ENCODE data around the gene MTA1. TPM values are rescaled to one million over a fixed set of nuclear protein-coding genes. Genes with fewer than 3 reads are reported as not detected.

Gene MTA1
- total RNA-seq, 2 experiments from 2014 or later = 109 to 127 TPM

- Mint-ChIP-seq H3K27ac (no peak overlapping the region), H3K36me3 (ENCODE audit: low read depth) (no peaks in the 10 kb centered on the region), H3K27me3 (ENCODE audit: low read depth) (peaks cover 34% of the 10 kb centered on the region), H3K9me3 (ENCODE audit: insufficient read depth) (no peaks in the 10 kb centered on the region), H3K4me1 (ENCODE audit: low read depth) (peaks cover 17% of the 10 kb centered on the region), H3K4me3 (no peak overlapping the region)
- no peak for ATAC-seq
- no peak for DNase-seq
- CTCF ChIA-PET = interaction anchor here (1.0 to 2.0 kb wide), 2 partner anchors 42 to 77 kb away, joined by 3 to 8 read pairs; no protein-coding TSS in a partner anchor
- POLR2A ChIA-PET = interaction anchor here (1.1 kb wide), 1 partner anchor 77 kb away, joined by 3 read pairs; no protein-coding TSS in a partner anchor
Observed at GRCh38 chr14:105411985-105412770, 7.4 kb upstream of the MTA1 start.

- Mint-ChIP-seq H3K27me3 (ENCODE audit: low read depth) (peaks cover 34% of the 10 kb centered on the region), H3K4me1 (ENCODE audit: low read depth) (peaks cover 17% of the 10 kb centered on the region), H3K9me3 (ENCODE audit: insufficient read depth) (no peaks in the 10 kb centered on the region), H3K4me3 (no peak overlapping the region), H3K36me3 (ENCODE audit: low read depth) (no peaks in the 10 kb centered on the region), H3K27ac (no peak overlapping the region)
- POLR2A ChIA-PET = interaction anchor here (1.1 kb wide), 1 partner anchor 77 kb away, joined by 3 read pairs; no protein-coding TSS in a partner anchor
- no peak for DNase-seq
- CTCF ChIA-PET = interaction anchor here (1.4 to 2.0 kb wide), 2 partner anchors 9 to 42 kb away, joined by 7 to 8 read pairs; no protein-coding TSS in a partner anchor
- ATAC-seq = no peak
Observed at GRCh38 chr14:105412771-105413543, 6.7 kb upstream of the MTA1 start.

- no peak for ATAC-seq
Observed at GRCh38 chr14:105413544-105413886, 6.1 kb upstream of the MTA1 start.

GRCh38 chr14:105414456-105415371 lies 4.9 kb upstream of the MTA1 start:
- Mint-ChIP-seq H3K4me3 (peak overlapping the region; percentile 58), H3K36me3 (ENCODE audit: low read depth) (no peaks in the 10 kb centered on the region), H3K4me1 (ENCODE audit: low read depth) (peaks cover 23% of the 10 kb centered on the region), H3K9me3 (ENCODE audit: insufficient read depth) (no peaks in the 10 kb centered on the region), H3K27ac (peak overlapping the region; percentile 25), H3K27me3 (ENCODE audit: low read depth) (peaks cover 27% of the 10 kb centered on the region)
- DNase-seq (peak; percentile 62), ATAC-seq (peak; percentile 81)
- POLR2A ChIA-PET = no interaction called here
- CTCF ChIA-PET = interaction anchor here (0.9 to 2.0 kb wide), 6 partner anchors 10 to 75 kb away, joined by 4 to 10 read pairs (median 5); no protein-coding TSS in a partner anchor

More at GRCh38 chr14:105413544-105413886, 6.1 kb upstream of the MTA1 start:
- Mint-ChIP-seq H3K27me3 (ENCODE audit: low read depth) (peaks cover 34% of the 10 kb centered on the region), H3K4me3 (no peak overlapping the region), H3K27ac (no peak overlapping the region), H3K4me1 (ENCODE audit: low read depth) (peaks cover 17% of the 10 kb centered on the region), H3K36me3 (ENCODE audit: low read depth) (no peaks in the 10 kb centered on the region), H3K9me3 (ENCODE audit: insufficient read depth) (no peaks in the 10 kb centered on the region)
- ChIA-PET POLR2A (interaction anchor here (1.1 kb wide), 1 partner anchor 76 kb away, joined by 3 read pairs; no protein-coding TSS in a partner anchor), CTCF (interaction anchor here (1.4 to 2.0 kb wide), 2 partner anchors 10 to 43 kb away, joined by 7 to 8 read pairs; no protein-coding TSS in a partner anchor)
- DNase-seq = no peak

- Mint-ChIP-seq H3K4me3 (peak overlapping the region; percentile 58), H3K27me3 (ENCODE audit: low read depth) (peaks cover 17% of the 10 kb centered on the region), H3K4me1 (ENCODE audit: low read depth) (peaks cover 24% of the 10 kb centered on the region), H3K9me3 (ENCODE audit: insufficient read depth) (no peaks in the 10 kb centered on the region), H3K36me3 (ENCODE audit: low read depth) (no peaks in the 10 kb centered on the region), H3K27ac (no peak overlapping the region)
- no peak for DNase-seq
- ATAC-seq = no peak
- ChIA-PET CTCF (interaction anchor here (0.9 to 1.5 kb wide), 6 partner anchors 11 to 74 kb away, joined by 3 to 10 read pairs (median 4); no protein-coding TSS in a partner anchor), POLR2A (interaction anchor here (1.5 kb wide), 1 partner anchor 17 kb away, joined by 5 read pairs; no protein-coding TSS in a partner anchor)
Observed at GRCh38 chr14:105415481-105416428, 3.9 kb upstream of the MTA1 start.

DNA sequence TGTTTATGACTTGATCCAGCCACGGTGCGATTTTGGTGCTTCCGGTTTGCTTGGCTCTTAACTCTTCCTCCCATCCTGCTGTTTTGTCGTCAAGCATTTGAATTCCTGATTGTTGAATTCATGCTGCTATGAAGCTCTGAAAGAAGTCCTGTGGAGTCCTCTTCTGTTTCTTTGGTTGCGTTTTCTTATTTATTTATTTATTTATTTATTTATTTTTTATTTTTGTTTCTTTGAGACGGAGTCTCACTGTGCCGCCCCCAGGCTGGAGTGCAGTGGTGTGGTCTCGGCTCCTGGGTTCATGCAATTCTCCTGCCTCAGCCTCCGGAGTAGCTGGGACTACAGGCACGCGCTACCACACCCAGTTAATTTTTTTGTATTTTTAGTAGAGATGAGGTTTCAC lies 3.0 kb upstream of the MTA1 start:
- Mint-ChIP-seq H3K36me3 (ENCODE audit: low read depth) (no peaks in the 10 kb centered on the region), H3K27me3 (ENCODE audit: low read depth) (peaks cover 11% of the 10 kb centered on the region), H3K4me3 (no peak overlapping the region), H3K4me1 (ENCODE audit: low read depth) (peaks cover 31% of the 10 kb centered on the region), H3K27ac (no peak overlapping the region), H3K9me3 (ENCODE audit: insufficient read depth) (no peaks in the 10 kb centered on the region)
- ChIA-PET POLR2A (interaction anchor here (1.5 kb wide), 1 partner anchor 18 kb away, joined by 5 read pairs; no protein-coding TSS in a partner anchor), CTCF (interaction anchor here (1.5 kb wide), 1 partner anchor 65 kb away, joined by 3 read pairs; no protein-coding TSS in a partner anchor)
- no peak for DNase-seq
- no peak for ATAC-seq

- no peak overlapping the region for H3K4me3 Mint-ChIP-seq
- DNase-seq (no peak), ATAC-seq (no peak)
- H3K36me3 Mint-ChIP-seq (ENCODE audit: low read depth) = peaks cover 5% of the 10 kb centered on the region
- H3K27ac Mint-ChIP-seq = no peak overlapping the region
- H3K9me3 Mint-ChIP-seq (ENCODE audit: insufficient read depth) = no peaks in the 10 kb centered on the region
- ChIA-PET POLR2A (interaction anchor here (0.7 to 1.5 kb wide), 2 partner anchors 19 to 25 kb away, joined by 3 to 5 read pairs; no protein-coding TSS in a partner anchor), CTCF (interaction anchor here (1.4 to 2.2 kb wide), 2 partner anchors 15 to 47 kb away, joined by 3 to 10 read pairs; no protein-coding TSS in a partner anchor)
- H3K27me3 Mint-ChIP-seq (ENCODE audit: low read depth) = peaks cover 8% of the 10 kb centered on the region
- H3K4me1 Mint-ChIP-seq (ENCODE audit: low read depth) = peaks cover 39% of the 10 kb centered on the region
Observed at GRCh38 chr14:105417690-105418121, 1.9 kb upstream of the MTA1 start.

DNA sequence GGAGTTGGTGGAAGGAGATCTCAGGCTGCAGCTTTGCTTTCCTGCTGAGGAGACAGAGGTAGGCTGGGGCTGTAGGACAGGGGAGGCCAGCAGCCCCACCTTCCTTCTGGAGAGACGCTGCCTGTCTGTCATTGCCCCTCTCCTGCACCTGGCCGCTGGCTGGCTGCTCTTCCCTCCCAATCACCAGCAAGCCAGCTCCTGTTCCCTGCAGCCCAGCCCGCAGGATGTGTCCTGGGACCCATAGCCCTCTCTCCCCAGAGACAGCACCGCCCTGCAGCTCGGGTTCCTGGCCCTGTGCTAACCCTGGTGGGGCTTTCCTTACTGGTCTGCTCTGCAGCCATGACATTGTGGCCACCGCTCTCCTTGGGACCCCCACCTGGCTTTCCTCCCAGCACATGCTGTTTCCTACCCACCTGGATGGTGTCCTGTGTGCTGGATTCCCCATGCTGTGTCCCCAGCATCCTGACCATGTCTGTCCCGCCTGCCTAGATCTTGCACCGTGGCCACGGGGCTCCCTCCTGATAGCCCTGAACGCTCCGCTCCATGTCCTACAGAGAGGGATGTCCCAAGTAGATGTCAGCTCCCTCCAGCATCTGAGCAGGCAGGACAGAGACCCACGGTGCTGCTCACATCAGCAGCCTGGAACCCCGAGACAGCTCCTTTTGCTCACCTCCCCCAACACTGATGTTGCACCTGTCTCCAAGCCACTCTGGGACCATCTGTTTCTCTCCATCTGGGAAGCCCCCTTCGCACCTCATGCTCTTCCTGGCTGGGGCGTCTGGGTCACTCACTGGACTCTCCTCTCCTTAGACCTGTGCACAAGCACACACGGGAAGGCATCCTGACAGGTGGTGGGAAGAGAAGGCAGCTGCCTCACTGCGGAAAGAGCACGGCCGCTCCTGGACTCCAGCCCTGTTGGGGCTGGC lies 1.1 kb upstream of the MTA1 start:
- POLR2A ChIA-PET = interaction anchor here (0.9 kb wide), 1 partner anchor 19 kb away, joined by 5 read pairs; no protein-coding TSS in a partner anchor
- Mint-ChIP-seq H3K27ac (peak overlapping the region; percentile 63), H3K27me3 (ENCODE audit: low read depth) (no peaks in the 10 kb centered on the region), H3K4me1 (ENCODE audit: low read depth) (peaks cover 40% of the 10 kb centered on the region), H3K36me3 (ENCODE audit: low read depth) (peaks cover 6% of the 10 kb centered on the region), H3K9me3 (ENCODE audit: insufficient read depth) (no peaks in the 10 kb centered on the region), H3K4me3 (peak overlapping the region; percentile 63)
- DNase-seq (no peak), ATAC-seq (no peak)
- CTCF ChIA-PET = interaction anchor here (1.4 to 2.2 kb wide), 2 partner anchors 16 to 48 kb away, joined by 3 to 10 read pairs; no protein-coding TSS in a partner anchor
